Thoracic aorta (tissue), 2 donors: ENCODE data around the gene USP13. TPM values are rescaled to one million over a fixed set of nuclear protein-coding genes. Genes with fewer than 3 reads are reported as not detected.

Experiments used
- ATAC-seq: fragments of 150-250 bp; one replicate; pipeline ENCODE4 v1.8.0; 2017; ENCODE audit warnings: low read depth; ENCODE audit not compliant: insufficient number of reproducible peaks, low FRiP score
- DNase-seq: peaks from one replicate; pipeline ENCODE4 v3.0.0-alpha.2; 2020; ENCODE audit warnings: low spot score
- H3K27ac ChIP-seq, 2 donors: fragments of 200-600 bp; sonication (generic); 1 replicate in 1 of 2; 2 replicates in 1 of 2; pipeline ENCODE4 v1.5.1; 2016; ENCODE audit warnings: mild to moderate bottlenecking in 2 of 2, moderate library complexity in 2 of 2
- H3K27me3 ChIP-seq: fragments of 200-600 bp; sonication (generic); replicated peaks from 2 replicates; pipeline ENCODE4 v1.6.0; 2016; ENCODE audit warnings: mild to moderate bottlenecking; ENCODE audit not compliant: insufficient read depth
- H3K36me3 ChIP-seq: fragments of 200-600 bp; sonication (generic); one replicate; pipeline ENCODE4 v1.5.1; 2016
- H3K4me1 ChIP-seq, 2 donors: fragments of 200-600 bp; sonication (generic); 1 replicate in 1 of 2; 2 replicates in 1 of 2; pipeline versions ENCODE4 v1.5.1 to v1.6.0; 2016; ENCODE audit warnings: low read depth in 2 of 2, mild to moderate bottlenecking in 1 of 2; ENCODE audit not compliant: control insufficient read depth in 1 of 2
- H3K4me3 ChIP-seq: fragments of 200-600 bp; sonication (generic); 2 replicates; pipeline ENCODE4 v1.5.1; 2016; ENCODE audit warnings: mild to moderate bottlenecking
- H3K9me3 ChIP-seq: fragments of 200-600 bp; sonication (generic); 2 replicates; pipeline ENCODE4 v1.5.1; 2016
- total RNA-seq, 2 donors: library from RNA; depleted of rRNA; stranded (reverse); fragments of >200 nt; gene quantifications; one replicate each; pipeline versions ENCODE4 v1.1.0 to v1.2.3, GENCODE V29; 2016
- TF ChIP-seq, protein P1 (sequence below): fragments of 200-600 bp; sonication (generic); IDR thresholded peaks from one replicate; pipeline ENCODE4 v1.5.1; 2019; ENCODE audit warnings: antibody characterized with exemption

USP13 gene
- total RNA-seq, 2 donors from 2014 or later = 5.1 to 8.2 TPM

DNA sequence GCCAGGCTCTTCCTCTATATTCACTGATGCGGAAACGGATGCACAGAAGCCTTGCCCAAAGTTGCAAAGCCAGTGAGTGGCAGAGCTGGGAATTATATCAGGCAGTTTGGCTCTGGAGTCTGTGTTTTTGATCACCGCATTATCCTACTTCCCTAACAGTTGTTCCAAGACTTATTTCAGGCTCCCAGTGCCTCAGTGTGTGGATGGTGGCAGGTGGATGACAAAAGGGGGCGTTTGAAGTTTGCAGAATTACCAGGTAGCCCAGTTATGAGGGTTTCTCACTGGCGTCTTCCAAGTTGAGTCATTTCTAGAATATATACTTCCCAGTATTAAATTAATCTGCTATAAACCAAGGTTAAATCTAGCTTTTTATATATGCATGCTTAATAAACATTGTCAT is 81.0 kb downstream of the USP13 start:
- DNase-seq (no peak), ATAC-seq (no peak)
- Histone ChIP-seq H3K4me3 (no peak overlapping the region), H3K4me1 (peaks cover 0 to 3% of the 10 kb centered on the region in 2 donors), H3K27ac (no peak overlapping the region), H3K9me3 (no peaks in the 10 kb centered on the region), H3K36me3 (peaks cover 8% of the 10 kb centered on the region), H3K27me3 (no peaks in the 10 kb centered on the region)
- TF ChIP-seq, protein P1, sequence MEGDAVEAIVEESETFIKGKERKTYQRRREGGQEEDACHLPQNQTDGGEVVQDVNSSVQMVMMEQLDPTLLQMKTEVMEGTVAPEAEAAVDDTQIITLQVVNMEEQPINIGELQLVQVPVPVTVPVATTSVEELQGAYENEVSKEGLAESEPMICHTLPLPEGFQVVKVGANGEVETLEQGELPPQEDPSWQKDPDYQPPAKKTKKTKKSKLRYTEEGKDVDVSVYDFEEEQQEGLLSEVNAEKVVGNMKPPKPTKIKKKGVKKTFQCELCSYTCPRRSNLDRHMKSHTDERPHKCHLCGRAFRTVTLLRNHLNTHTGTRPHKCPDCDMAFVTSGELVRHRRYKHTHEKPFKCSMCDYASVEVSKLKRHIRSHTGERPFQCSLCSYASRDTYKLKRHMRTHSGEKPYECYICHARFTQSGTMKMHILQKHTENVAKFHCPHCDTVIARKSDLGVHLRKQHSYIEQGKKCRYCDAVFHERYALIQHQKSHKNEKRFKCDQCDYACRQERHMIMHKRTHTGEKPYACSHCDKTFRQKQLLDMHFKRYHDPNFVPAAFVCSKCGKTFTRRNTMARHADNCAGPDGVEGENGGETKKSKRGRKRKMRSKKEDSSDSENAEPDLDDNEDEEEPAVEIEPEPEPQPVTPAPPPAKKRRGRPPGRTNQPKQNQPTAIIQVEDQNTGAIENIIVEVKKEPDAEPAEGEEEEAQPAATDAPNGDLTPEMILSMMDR = no peak

DNA sequence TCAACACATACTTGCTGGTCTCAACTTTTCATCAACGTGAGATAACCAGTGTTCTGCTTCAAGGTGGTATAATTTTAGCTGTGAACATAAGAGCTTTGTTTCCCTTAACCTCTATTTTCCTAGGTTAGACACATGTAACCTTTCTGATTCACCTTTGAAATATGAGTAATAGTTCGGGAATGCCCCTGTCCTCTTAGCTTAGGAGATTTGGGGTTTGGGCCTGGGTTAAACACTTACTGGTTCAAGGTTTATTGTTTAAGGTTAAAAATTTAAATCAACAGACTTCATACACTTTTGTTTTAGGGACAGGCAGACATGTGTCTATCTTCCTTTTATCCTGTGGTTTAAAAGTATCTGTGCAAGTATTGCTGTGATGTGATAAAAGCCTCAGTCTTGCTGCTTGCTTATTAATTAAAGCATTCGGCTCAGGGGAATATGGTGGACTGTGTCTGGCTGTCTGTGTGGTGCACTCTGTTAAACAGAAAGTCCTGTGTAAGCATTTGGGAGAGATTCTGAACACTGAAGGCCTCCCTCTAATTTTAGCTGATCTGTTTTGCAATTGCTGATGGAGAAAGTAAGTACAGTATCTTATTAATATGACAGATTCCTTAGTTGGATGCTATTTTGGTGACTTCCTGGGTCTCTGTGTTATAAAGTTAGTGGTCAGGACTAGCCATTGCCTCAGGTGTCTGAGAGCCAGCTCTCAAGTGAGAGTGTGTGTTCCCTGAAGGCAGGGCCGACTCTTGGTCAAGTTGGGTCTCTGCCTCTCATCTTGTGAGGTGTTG is 81.8 kb downstream of the USP13 start:
- TF ChIP-seq, protein P1 = no peak
- no peaks in the 10 kb centered on the region for H3K27me3 ChIP-seq
- no peak for DNase-seq
- H3K9me3 ChIP-seq = no peaks in the 10 kb centered on the region
- peaks cover 0 to 3% of the 10 kb centered on the region in 2 donors for H3K4me1 ChIP-seq
- H3K27ac ChIP-seq = no peak overlapping the region
- ATAC-seq = no peak
- H3K36me3 ChIP-seq = peaks cover 8% of the 10 kb centered on the region
- H3K4me3 ChIP-seq = no peak overlapping the region

DNA sequence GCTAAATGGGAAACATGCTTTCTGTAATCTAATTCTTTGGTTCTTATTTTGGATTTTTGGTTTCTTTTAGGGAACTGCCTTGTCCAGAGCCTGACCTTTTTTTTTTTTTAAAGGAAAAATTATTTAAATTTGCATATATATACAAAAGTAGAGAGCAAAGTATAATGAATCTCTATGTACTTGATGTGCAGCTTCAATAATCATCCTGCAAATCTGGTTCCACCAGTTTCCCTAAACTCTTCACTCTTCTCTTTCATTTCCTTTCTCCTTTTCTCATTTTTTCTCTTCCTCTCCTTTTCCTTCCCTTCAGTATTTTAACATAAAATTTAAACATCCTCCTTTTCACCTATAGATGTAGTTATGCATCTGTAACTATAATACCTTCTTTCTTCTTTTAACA is 82.5 kb downstream of the USP13 start:
- H3K27ac ChIP-seq = no peak overlapping the region
- H3K4me3 ChIP-seq = no peak overlapping the region
- peaks cover 8% of the 10 kb centered on the region for H3K36me3 ChIP-seq
- DNase-seq (no peak), ATAC-seq (no peak)
- H3K9me3 ChIP-seq = no peaks in the 10 kb centered on the region
- TF ChIP-seq, protein P1 = no peak
- H3K27me3 ChIP-seq = no peaks in the 10 kb centered on the region
- peaks cover 0 to 3% of the 10 kb centered on the region in 2 donors for H3K4me1 ChIP-seq

DNA sequence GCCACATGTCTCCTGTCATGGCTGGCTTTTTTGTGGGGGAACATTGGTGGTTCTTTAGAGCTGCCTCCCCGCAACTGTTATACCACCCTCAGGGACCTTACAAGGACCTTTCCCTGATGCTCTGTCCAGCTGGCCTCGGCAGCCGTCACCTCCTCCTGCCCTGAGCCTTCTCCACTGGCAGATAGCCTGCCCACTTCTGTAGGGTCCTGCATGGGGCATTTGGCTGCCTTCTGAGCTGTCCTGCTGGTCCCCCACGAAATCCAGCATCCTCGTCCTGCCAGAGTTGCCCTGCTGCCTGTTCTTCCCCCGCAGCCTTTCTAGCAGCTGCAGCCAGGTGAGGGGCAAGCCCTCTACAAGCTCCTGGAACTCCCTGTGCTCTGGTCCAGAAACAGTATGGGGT is 86.2 kb downstream of the USP13 start:
- no peaks in the 10 kb centered on the region for H3K9me3 ChIP-seq
- DNase-seq (no peak), ATAC-seq (no peak)
- TF ChIP-seq, protein P1 = no peak
- H3K27me3 ChIP-seq = no peaks in the 10 kb centered on the region
- peaks cover 8% of the 10 kb centered on the region for H3K36me3 ChIP-seq
- H3K4me3 ChIP-seq = no peak overlapping the region
- no peak overlapping the region for H3K27ac ChIP-seq
- H3K4me1 ChIP-seq = peaks cover 0 to 2% of the 10 kb centered on the region in 2 donors

DNA sequence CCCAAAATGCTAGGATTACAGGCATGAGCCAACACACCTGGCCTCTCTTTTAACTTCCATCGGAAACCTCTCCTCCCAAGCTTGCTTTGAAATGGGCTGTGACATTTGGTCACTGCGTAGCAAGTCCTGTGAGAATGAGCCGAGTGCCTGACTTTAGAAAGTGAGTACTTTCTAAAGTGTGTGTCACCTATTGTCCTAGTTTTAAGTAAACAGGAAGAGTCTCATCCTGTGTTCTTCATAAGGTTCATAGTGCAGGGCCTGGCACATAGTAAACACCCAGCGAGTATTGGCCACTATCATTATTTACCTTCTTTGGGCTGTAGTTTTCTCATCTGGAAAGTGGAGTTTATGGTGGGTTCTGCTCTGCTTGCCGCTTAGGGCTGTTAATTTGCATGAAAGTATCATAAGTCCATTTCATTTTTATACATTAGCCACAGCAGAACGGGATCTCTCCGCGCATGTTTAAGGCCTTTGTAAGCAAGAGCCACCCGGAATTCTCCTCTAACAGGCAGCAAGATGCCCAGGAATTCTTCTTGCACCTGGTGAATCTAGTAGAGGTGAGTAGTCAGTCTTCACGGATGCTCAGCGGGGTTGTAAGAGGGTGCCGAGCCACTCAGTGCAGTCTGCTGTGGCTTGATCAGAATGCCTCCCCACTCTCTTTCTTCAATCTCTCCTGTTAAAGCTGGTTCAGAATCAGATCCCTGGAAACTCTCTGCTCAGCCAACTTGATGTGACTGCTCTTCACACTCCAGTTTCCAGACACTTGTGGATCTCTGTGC is 87.2 kb downstream of the USP13 start:
- DNase-seq (no peak), ATAC-seq (no peak)
- Histone ChIP-seq H3K27ac (no peak overlapping the region), H3K4me3 (no peak overlapping the region), H3K36me3 (peaks cover 8% of the 10 kb centered on the region), H3K4me1 (no peaks in the 10 kb centered on the region), H3K27me3 (no peaks in the 10 kb centered on the region), H3K9me3 (no peaks in the 10 kb centered on the region)
- TF ChIP-seq, protein P1 = no peak
